ENCODE data around the gene UBP1. TPM values are rescaled to one million over a fixed set of nuclear protein-coding genes. Genes with fewer than 3 reads are reported as not detected.
"Not testable (repeated sequence)": the region's sequence is repeated elsewhere in the genome, so short reads cannot be mapped to it uniquely, and the experiment has no call there.

The UBP1 gene
- polyA plus RNA-seq, 1 of the 3 experiments (the other 2 are of a cell fraction): 45.5 TPM

- Histone ChIP-seq H4K20me1 (ENCODE audit: insufficient read depth) (peaks cover 97% of the 10 kb centered on the region), H3K27ac (ENCODE audit: low read depth in 2 of 2, low read length in 1 of 2) (no peak overlapping the region), H3K4me1 (ENCODE audit: control insufficient read depth in 1 of 2, insufficient read depth in 2 of 2, low read depth in 1 of 2, low read length in 1 of 2) (peaks cover 5 to 9% of the 10 kb centered on the region in 2 experiments; a peak in 2 of 4 replicates), H3K27me3 (ENCODE audit: insufficient read depth) (no peaks in the 10 kb centered on the region), H3K9ac (no peak overlapping the region), H3F3A (replicated peaks; ENCODE audit: insufficient read depth) (peaks cover 7% of the 10 kb centered on the region), H3K9me3 (no peaks in the 10 kb centered on the region), H3K79me2 (ENCODE audit: insufficient read depth) (peaks cover 99% of the 10 kb centered on the region), H3K4me3 (ENCODE audit: low read depth in 2 of 2, low read length in 1 of 2) (no peak overlapping the region), H3K36me3 (replicated peaks in 1 of 2; ENCODE audit: control insufficient read depth in 1 of 2, insufficient read depth in 2 of 2, low read length in 1 of 2) (peaks cover 0 to 5% of the 10 kb centered on the region in 2 experiments), H3K4me2 (no peak overlapping the region), H2AFZ (ENCODE audit: low read depth) (no peak overlapping the region), H3K9me2 (no peaks in the 10 kb centered on the region)
- WGBS (ENCODE audit: low lambda C conversion rate): 100% methylated on average over 1 of the region's 1 CpG
- POLR2A ChIA-PET: no interaction called here
- CTCF ChIA-PET: interaction anchor here (0.9 to 1.2 kb wide), 2 partner anchors 56 to 58 kb away, joined by 3 read pairs; no protein-coding TSS in a partner anchor
- no peak for TF ChIP-seq RAD21 (IDR thresholded peaks at IDR 0.05; ENCODE audit: low read length)
- no peak for TF ChIP-seq POLR2AphosphoS5 (IDR thresholded peaks at IDR 0.05; ENCODE audit: low read depth, low read length)
- TF ChIP-seq NFIC (IDR thresholded peaks at IDR 0.05; ENCODE audit: borderline replicate concordance): no peak
- TF ChIP-seq, protein P1, sequence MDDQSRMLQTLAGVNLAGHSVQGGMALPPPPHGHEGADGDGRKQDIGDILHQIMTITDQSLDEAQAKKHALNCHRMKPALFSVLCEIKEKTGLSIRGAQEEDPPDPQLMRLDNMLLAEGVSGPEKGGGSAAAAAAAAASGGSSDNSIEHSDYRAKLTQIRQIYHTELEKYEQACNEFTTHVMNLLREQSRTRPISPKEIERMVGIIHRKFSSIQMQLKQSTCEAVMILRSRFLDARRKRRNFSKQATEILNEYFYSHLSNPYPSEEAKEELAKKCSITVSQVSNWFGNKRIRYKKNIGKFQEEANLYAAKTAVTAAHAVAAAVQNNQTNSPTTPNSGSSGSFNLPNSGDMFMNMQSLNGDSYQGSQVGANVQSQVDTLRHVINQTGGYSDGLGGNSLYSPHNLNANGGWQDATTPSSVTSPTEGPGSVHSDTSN (IDR thresholded peaks at IDR 0.05): no peak
- TF ChIP-seq MAX (IDR thresholded peaks at IDR 0.05; ENCODE audit: low read depth): no peak
- no peak for TF ChIP-seq USF1 (IDR thresholded peaks at IDR 0.05; ENCODE audit: borderline replicate concordance, low read depth)
- TF ChIP-seq GABPA (IDR thresholded peaks at IDR 0.05; ENCODE audit: low read depth): no peak
- no peak for TF ChIP-seq ELF1 (IDR thresholded peaks at IDR 0.05)
- TF ChIP-seq, protein P2, sequence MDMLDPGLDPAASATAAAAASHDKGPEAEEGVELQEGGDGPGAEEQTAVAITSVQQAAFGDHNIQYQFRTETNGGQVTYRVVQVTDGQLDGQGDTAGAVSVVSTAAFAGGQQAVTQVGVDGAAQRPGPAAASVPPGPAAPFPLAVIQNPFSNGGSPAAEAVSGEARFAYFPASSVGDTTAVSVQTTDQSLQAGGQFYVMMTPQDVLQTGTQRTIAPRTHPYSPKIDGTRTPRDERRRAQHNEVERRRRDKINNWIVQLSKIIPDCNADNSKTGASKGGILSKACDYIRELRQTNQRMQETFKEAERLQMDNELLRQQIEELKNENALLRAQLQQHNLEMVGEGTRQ (IDR thresholded peaks at IDR 0.05; ENCODE audit: borderline replicate concordance, low read depth, low read length): no peak
- no peak for TF ChIP-seq FOXJ3 (CRISPR knock-in tag; IDR thresholded peaks at IDR 0.05)
- no peak for DNase-seq
Measured at GRCh38 chr3:33430061-33430460, 10.1 kb downstream of the UBP1 start.

DNA sequence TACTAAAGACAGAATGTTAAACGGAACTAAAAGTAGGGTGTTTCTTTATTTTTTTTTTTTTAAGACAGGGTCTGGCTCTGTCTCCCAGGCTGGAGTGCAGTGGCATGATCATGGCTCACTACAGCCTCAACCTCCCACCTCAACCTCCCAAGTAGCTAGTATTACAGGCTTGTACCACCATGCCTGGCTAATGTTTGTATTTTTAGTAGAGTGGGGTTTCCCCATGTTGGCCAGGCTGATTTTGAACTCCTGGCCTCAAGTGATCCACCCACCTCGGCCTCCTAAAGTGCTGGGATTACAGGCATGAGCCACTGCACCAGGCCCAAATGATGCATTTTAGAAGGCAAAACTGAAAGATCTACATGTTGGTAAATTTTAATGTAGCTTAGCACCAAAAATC is 10.9 kb downstream of the UBP1 start:
- H3K4me3 ChIP-seq (ENCODE audit: low read depth in 2 of 2, low read length in 1 of 2); H2AFZ ChIP-seq (ENCODE audit: low read depth); H3F3A ChIP-seq (replicated peaks; ENCODE audit: insufficient read depth); H3K9me2 ChIP-seq; POLR2A ChIA-PET; H3K9me3 ChIP-seq; DNase-seq; H3K4me2 ChIP-seq; H3K27ac ChIP-seq (ENCODE audit: low read depth in 2 of 2, low read length in 1 of 2); H3K9ac ChIP-seq; H3K27me3 ChIP-seq (ENCODE audit: insufficient read depth): not testable (repeated sequence)
- Histone ChIP-seq H3K36me3 (replicated peaks in 1 of 2; ENCODE audit: control insufficient read depth in 1 of 2, insufficient read depth in 2 of 2, low read length in 1 of 2) (peaks cover 0 to 13% of the 10 kb centered on the region in 2 experiments), H4K20me1 (ENCODE audit: insufficient read depth) (peaks cover 93% of the 10 kb centered on the region), H3K4me1 (ENCODE audit: control insufficient read depth in 1 of 2, insufficient read depth in 2 of 2, low read depth in 1 of 2, low read length in 1 of 2) (peaks cover 5 to 14% of the 10 kb centered on the region in 2 experiments; a peak in 2 of 4 replicates), H3K79me2 (ENCODE audit: insufficient read depth) (peaks cover 99% of the 10 kb centered on the region)
- CTCF ChIA-PET: interaction anchor here (1.1 to 1.2 kb wide), 2 partner anchors 9 to 57 kb away, joined by 3 to 5 read pairs; no protein-coding TSS in a partner anchor
- 91% methylated on average over 2 of the region's 2 CpGs for WGBS (ENCODE audit: low lambda C conversion rate)
